Thyroid gland (tissue), 4 donors: ENCODE data around the gene CFAP46. TPM values are rescaled to one million over a fixed set of nuclear protein-coding genes. Genes with fewer than 3 reads are reported as not detected.
"Not testable (repeated sequence)": the region's sequence is repeated elsewhere in the genome, so short reads cannot be mapped to it uniquely, and the experiment has no call there.

Experiments
- DNase-seq, 2 donors: peaks; one replicate each; pipeline ENCODE4 v3.0.0-alpha.2; 2019
- H3K27ac ChIP-seq, 3 donors: fragments of 200-600 bp; sonication (generic); 1 replicate in 2 of 3; 2 replicates in 1 of 3; pipeline ENCODE4 v1.5.1; 2016 to 2019; ENCODE audit warnings: mild to moderate bottlenecking in 1 of 3, moderate library complexity in 1 of 3
- H3K27me3 ChIP-seq: fragments of 200-600 bp; sonication (generic); one replicate; pipeline ENCODE4 v1.5.1; 2019
- H3K36me3 ChIP-seq, 2 donors: fragments of 200-600 bp; sonication (generic); one replicate each; pipeline ENCODE4 v1.5.1; 2016 to 2019
- H3K4me1 ChIP-seq, 2 donors: fragments of 200-600 bp; sonication (generic); one replicate each; pipeline ENCODE4 v1.5.1; 2017 to 2019
- H3K4me3 ChIP-seq, 3 donors: fragments of 200-600 bp; sonication (generic); replicated peaks in 1 of 3; 1 replicate in 2 of 3; 2 replicates in 1 of 3; pipeline ENCODE4 v1.5.1; 2016; ENCODE audit warnings: mild to moderate bottlenecking in 1 of 3
- H3K9me3 ChIP-seq: fragments of 200-600 bp; sonication (generic); one replicate; pipeline ENCODE4 v1.5.1; 2017
- CTCF ChIP-seq, 6 experiments: fragments of 200-600 bp in 3 of 6; fragments of 450-650 bp in 3 of 6; sonication (generic) in 3 of 6; IDR thresholded peaks; one replicate each; pipeline ENCODE4 v1.5.1; 2016 to 2019; ENCODE audit warnings: antibody characterized with exemption in 6 of 6, mild to moderate bottlenecking in 2 of 6, inconsistent platforms in 1 of 6, moderate library complexity in 1 of 6
- POLR2A ChIP-seq, 2 donors: fragments of 450-650 bp; IDR thresholded peaks; one replicate each; pipeline ENCODE4 v1.6.1; 2017; ENCODE audit warnings: antibody characterized with exemption in 2 of 2, mild to moderate bottlenecking in 2 of 2, moderate library complexity in 1 of 2
- WGBS, 2 donors: methylation state at CpG; one replicate each; pipeline ENCODE4 v1.1.5; 2017; 5-methylcytosine and 5-hydroxymethylcytosine counted together
- intact Hi-C: fragments of 100-400 bp; cut with DNase I; formaldehyde crosslinking; loops from one replicate; pipeline ENCODE4 v1.15.1; 2023
- total RNA-seq, 4 donors: library from RNA; depleted of rRNA; stranded (reverse); fragments of >200 nt; gene quantifications; one replicate each; pipeline ENCODE4 v1.2.3, GENCODE V29; 2016

CFAP46 gene
- total RNA-seq, 4 donors from 2014 or later = 3.6 to 12.7 (median 9.1) TPM

- no peaks in the 10 kb centered on the region for H3K27me3 ChIP-seq
- H3K9me3 ChIP-seq = no peaks in the 10 kb centered on the region
- peak in 1 of 2 donors; percentile 1 for DNase-seq
- H3K27ac ChIP-seq = no peak overlapping the region
- no peak overlapping the region for H3K4me3 ChIP-seq
- H3K36me3 ChIP-seq = no peaks in the 10 kb centered on the region
- H3K4me1 ChIP-seq = no peaks in the 10 kb centered on the region
- TF ChIP-seq POLR2A (IDR thresholded peaks at IDR 0.05) (no peak), CTCF (IDR thresholded peaks at IDR 0.05) (no peak)
- 90 to 97% methylated on average over 5 to 6 of the region's 7 CpGs for WGBS, 2 donors
- intact Hi-C loops = loop anchor here (10.0 kb wide), 1 partner anchor 225 kb away; no protein-coding TSS in a partner anchor
Observed at GRCh38 chr10:132899751-132900065, 42.7 kb downstream of the CFAP46 start.

- Histone ChIP-seq H3K9me3 (no peaks in the 10 kb centered on the region), H3K4me3 (no peak overlapping the region), H3K4me1 (no peaks in the 10 kb centered on the region), H3K36me3 (no peaks in the 10 kb centered on the region), H3K27me3 (no peaks in the 10 kb centered on the region), H3K27ac (no peak overlapping the region)
- peak in 1 of 2 donors; percentile 2 for DNase-seq
- TF ChIP-seq POLR2A (IDR thresholded peaks at IDR 0.05) = no peak
- TF ChIP-seq CTCF (IDR thresholded peaks at IDR 0.05) = no peak
- 93 to 96% methylated on average over 7 to 17 of the region's 30 CpGs for WGBS, 2 donors
- intact Hi-C loops = no loop called here
Observed at GRCh38 chr10:132899054-132899750, 43.2 kb downstream of the CFAP46 start.

- no peaks in the 10 kb centered on the region for H3K4me1 ChIP-seq
- H3K4me3 ChIP-seq = no peak overlapping the region
- H3K36me3 ChIP-seq = no peaks in the 10 kb centered on the region
- intact Hi-C loops = no loop called here
- WGBS, 2 donors = 82 to 91% methylated on average over 8 to 11 of the region's 12 CpGs
- H3K27ac ChIP-seq = no peak overlapping the region
- no peaks in the 10 kb centered on the region for H3K9me3 ChIP-seq
- DNase-seq = peak in 1 of 2 donors; percentile 1
- H3K27me3 ChIP-seq = no peaks in the 10 kb centered on the region
- TF ChIP-seq CTCF (IDR thresholded peaks at IDR 0.05) (no peak), POLR2A (IDR thresholded peaks at IDR 0.05) (no peak)
Observed at GRCh38 chr10:132898391-132899053, 43.8 kb downstream of the CFAP46 start.

GRCh38 chr10:132897516-132898381 is 44.6 kb downstream of the CFAP46 start:
- Histone ChIP-seq H3K36me3 (no peaks in the 10 kb centered on the region), H3K9me3 (no peaks in the 10 kb centered on the region), H3K27me3 (no peaks in the 10 kb centered on the region), H3K4me1 (peaks cover 7 to 8% of the 10 kb centered on the region in 2 donors), H3K4me3 (no peak overlapping the region), H3K27ac (no peak overlapping the region)
- WGBS, 2 donors = 87 to 90% methylated on average over 13 to 14 of the region's 16 CpGs
- DNase-seq = peak in 1 of 2 donors; percentile 1
- intact Hi-C loops = no loop called here
- TF ChIP-seq CTCF (IDR thresholded peaks at IDR 0.05) (no peak), POLR2A (IDR thresholded peaks at IDR 0.05) (no peak)

GRCh38 chr10:132893786-132894185 is 48.6 kb downstream of the CFAP46 start:
- H3K27me3 ChIP-seq, H3K27ac ChIP-seq, H3K4me3 ChIP-seq, DNase-seq, H3K36me3 ChIP-seq, intact Hi-C loops, H3K9me3 ChIP-seq: not testable (repeated sequence)
- 54 to 68% methylated on average over 5 to 6 of the region's 6 CpGs for WGBS, 2 donors
- peaks cover 11 to 13% of the 10 kb centered on the region in 2 donors for H3K4me1 ChIP-seq
